HG02623 (cell line): ENCODE results near the gene LRRC63.
A peak's percentile ranks its signal among the peaks of the same experiment; 100 is the strongest.
"Not testable (repeated sequence)": the region's sequence is repeated elsewhere in the genome, so short reads cannot be mapped to it uniquely, and the experiment has no call there.

Experiments used
- ATAC-seq: cut with Tn5 transposase; IDR thresholded peaks from one replicate; pipeline ENCODE4 v1.9.1; 2021; ENCODE audit warnings: moderate library complexity; ENCODE audit not compliant: unreplicated experiment

Gene LRRC63

DNA sequence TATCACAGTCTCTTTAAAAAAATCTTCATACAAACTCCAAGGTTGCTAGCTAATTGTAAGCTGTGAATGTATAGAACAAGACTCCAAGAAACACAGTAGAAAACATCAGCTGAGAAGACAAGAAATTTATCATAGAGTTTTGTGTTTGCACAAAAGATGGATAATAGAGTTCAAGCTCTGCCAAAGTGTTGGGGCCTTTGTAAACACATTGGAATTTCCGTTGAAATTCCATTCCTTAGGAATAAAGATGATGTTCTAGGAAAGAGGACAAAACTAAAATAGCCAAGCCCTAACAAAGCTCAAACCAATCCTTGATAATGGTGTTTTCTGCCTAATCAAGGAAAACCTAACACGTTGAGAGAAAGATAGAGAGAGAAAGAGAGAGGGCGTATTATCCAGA, 20.6 kb downstream of the LRRC63 start:
- ATAC-seq = no peak

DNA sequence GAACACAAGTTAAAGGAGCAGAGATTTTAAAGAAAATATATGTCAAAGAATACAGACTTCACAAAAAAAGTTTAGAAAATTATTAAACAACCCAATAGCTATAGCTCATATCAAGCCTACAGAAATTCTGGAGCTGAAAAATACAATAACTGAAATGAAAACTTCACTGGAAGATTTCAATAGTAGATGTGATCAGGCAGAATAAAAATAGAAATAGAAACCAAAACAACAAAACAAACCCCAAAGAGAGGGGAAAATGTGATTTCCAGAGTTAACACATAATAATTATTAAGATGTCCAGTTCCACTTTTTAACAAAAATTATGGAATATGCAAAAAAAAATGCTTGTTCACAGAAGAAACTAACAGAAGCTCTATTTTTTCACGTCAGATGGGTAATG, 23.6 kb downstream of the LRRC63 start:
- no peak for ATAC-seq

DNA sequence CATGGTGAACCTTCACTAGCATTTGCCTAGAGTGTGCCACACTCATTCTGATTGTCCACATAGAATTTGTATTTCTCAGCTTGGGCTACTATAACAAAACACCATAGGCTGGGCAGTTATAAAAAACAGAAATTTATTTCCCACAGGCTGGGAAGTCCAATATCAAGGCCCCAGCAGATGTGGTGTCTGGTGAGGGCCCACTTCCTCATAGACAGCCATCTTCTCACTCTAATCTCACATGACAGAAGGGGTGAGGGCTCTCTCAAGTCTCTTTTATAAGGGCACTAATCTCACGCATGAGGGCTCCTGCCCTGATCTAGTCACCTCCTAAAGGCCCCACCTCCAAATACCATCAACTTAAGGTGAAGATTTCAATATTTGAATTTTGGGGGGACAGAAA, 53.6 kb downstream of the LRRC63 start:
- ATAC-seq = no peak

- ATAC-seq = no peak
Observed at GRCh38 chr13:46267166-46267565, 55.4 kb downstream of the LRRC63 start.

GRCh38 chr13:46270416-46270815, 58.7 kb downstream of the LRRC63 start:
- ATAC-seq = no peak

DNA sequence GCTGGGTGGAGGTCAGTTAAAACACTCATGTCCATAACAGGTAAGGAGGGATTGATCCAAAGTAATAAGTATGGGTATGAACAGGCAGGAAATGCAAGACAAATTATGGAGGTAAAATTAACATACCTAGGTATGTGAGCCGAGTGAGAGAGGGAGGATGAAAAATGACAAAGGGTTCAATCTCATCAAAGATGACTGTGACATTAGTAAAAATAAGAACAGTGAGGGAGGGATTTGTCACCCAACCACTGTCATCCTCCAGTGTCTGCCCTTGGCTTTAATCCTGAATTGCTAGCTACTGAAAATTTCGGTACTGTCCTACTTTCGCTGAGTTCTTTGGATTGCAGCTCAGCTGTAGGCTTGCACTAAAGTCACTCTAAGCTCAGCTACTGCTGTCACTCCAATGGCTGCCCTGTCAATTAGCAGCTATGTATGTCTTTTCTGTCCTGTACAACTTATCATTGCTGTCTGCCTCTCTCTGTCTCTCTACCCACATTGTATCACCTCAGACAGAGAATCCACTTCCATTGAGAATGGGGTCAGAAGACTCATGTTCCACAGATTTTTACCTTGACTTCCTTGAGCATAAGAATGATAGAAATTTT, 62.5 kb downstream of the LRRC63 start:
- ATAC-seq = no peak

DNA sequence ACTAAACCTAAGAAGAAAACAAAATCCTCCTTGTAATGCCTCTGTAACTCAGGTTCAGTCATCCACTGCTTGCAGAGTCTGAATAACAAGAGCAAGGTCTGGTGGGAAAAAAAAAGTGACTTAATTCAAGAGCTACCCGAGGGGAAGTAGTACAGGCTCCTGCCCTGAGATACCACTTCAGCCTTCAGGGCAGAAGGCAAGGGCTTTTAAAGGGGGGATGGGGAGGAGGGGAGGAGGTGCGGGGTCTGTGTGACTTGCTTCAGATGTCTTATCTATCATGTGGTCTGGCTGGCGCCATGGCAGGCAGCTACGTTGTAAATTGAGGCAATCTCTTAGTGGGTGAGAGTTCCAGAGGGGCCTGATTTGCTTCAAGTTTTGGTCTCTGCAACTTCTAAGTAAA, 66.7 kb downstream of the LRRC63 start:
- ATAC-seq = no peak

- ATAC-seq = no peak
Observed at GRCh38 chr13:46281779-46282178, 70.1 kb downstream of the LRRC63 start.

- not testable (repeated sequence) for ATAC-seq
Observed at GRCh38 chr13:46283912-46284824, 72.4 kb downstream of the LRRC63 start.

DNA sequence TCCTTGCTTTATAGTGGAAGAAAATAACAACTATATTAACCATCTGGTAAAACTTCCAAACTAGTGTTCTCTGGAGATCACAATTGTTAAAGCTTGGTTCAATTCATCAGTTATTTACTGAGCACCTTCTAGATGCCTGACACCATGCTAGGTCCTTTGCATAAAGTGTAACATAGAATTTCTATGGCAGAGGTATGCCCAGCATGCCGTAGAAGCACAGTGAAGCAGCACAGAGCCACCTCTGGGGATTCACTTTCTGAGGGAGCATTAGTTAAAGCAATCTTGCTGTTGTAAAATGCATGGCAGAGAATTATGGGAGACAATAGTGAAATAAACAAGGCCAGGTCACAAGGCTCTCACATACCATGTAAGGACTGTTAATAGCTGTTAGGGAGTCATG, 75.2 kb downstream of the LRRC63 start:
- no peak for ATAC-seq

DNA sequence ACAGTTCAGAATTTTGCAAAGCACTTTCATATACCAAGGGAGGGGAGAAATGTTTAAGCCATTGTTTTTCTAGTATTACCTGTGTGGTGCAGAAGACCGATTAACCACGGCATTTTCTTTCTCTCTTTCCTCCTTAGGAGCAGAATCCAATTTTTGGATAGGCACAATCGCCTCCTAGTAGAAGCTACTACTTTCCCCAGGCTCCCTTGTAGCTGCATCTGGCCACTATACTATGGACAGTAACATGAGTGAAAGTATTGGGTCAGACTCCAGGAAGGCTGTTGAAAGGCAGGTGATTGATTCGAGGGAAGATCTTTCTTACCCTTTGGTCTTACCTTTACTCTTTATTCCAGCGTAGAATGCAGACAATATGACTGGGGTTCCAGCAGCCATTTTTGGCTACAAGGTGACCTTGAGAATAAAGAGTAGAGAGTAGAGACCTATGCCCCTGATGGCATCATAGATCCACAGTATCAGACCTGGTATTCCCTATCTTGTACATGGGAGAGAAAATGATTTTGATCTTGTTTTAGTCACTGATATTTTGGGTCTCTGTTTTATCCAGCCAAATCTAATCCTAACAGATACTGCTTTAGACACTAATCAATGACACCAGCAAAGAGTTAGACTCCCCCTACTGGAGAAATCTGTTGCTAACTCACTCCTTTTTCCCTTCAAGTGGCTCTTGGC, 77.0 kb downstream of the LRRC63 start:
- ATAC-seq = peak; percentile 48

GRCh38 chr13:46289260-46289955, 77.7 kb downstream of the LRRC63 start:
- no peak for ATAC-seq

- no peak for ATAC-seq
Observed at GRCh38 chr13:46290434-46290833, 78.7 kb downstream of the LRRC63 start.

GRCh38 chr13:46293436-46293835, 81.7 kb downstream of the LRRC63 start:
- no peak for ATAC-seq

DNA sequence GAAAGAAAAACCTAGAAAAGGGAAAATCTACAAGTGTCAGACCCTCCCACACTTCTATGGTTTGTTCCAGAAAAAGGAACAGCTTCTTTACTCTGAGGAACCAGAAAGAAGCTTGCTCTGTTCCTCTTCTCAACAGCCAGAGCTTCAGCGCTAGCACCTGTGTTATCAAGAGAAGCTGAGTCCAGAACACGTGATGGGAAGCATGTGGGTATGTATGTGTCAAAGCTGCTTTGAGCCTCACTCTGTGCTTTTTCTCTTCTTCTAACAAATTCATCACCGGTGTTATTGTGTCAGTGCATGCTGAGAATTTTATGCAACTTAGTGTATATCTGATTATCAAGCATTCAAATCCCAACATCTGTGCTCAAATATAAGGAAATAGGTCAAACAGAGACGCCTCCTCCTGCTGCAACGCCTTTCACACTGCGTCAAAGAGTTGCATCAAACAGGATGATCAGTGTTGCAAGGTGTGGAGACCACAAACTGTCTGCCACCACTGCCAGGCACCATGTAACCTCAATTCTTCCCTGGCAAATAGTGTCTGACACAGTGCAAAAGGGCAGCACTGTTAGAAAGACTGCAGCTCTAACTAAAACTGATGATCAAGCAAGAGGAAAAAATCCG, 83.9 kb downstream of the LRRC63 start:
- peak; percentile 63 for ATAC-seq

GRCh38 chr13:46296115-46296822, 84.5 kb downstream of the LRRC63 start:
- ATAC-seq = no peak

- no peak for ATAC-seq
Observed at GRCh38 chr13:46296921-46297320, 85.2 kb downstream of the LRRC63 start.

GRCh38 chr13:46297361-46297811, 85.7 kb downstream of the LRRC63 start:
- ATAC-seq = no peak

GRCh38 chr13:46303742-46304385, 92.1 kb downstream of the LRRC63 start:
- no peak for ATAC-seq

DNA sequence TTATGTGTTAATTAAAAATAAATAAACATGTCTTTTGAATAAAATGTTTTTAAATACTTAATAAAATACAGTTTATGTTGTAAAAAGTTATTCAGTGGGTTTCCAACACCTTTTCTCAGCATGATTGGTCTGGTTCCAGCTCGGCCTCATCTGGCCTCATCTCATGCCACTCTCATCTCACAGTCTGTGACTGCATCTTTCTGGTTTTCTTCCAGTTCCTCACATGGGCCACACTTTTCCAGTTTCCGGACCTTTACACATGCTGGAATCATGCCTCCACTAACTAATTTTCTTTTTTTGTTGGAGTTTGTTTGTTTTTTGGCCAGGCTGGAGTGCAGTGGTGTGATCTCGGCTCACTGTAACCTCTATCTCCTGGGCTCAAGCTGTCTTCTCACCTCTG, 92.8 kb downstream of the LRRC63 start:
- no peak for ATAC-seq
